Measurements from ENCODE around the gene RCOR3.

The RCOR3 gene

GRCh38 chr1:211267204-211267857, 8.2 kb downstream of the RCOR3 start:
- Histone ChIP-seq H3K9me3 (ENCODE audit: insufficient read depth, low read length, severe bottlenecking) (no peaks in the 10 kb centered on the region), H2AFZ (ENCODE audit: low read depth, low read length) (no peak overlapping the region), H3K4me2 (ENCODE audit: insufficient read depth, low read length) (no peak overlapping the region), H3K27me3 (ENCODE audit: insufficient read depth, low read length, poor library complexity) (no peaks in the 10 kb centered on the region), H3K4me1 (ENCODE audit: insufficient read depth, low read length) (peaks cover 9% of the 10 kb centered on the region; the same call in 1 of the 2 replicates), H3K9ac (ENCODE audit: low read depth, low read length) (no peak overlapping the region), H4K20me1 (ENCODE audit: insufficient read depth, low read length) (0 out of 2 replicates have a peak, but pooled peaks cover 3% of the 10 kb centered on the region), H3K79me2 (ENCODE audit: insufficient read depth, low read length) (peaks cover 45% of the 10 kb centered on the region), H3K27ac (ENCODE audit: low read length) (no peak overlapping the region), H3K36me3 (ENCODE audit: insufficient read depth, low read length) (peaks cover 34% of the 10 kb centered on the region), H3K4me3 (ENCODE audit: low read depth in 1 of 2, low read length in 2 of 2) (no peak overlapping the region)
- TF ChIP-seq CTCF (IDR thresholded peaks at IDR 0.05; ENCODE audit: borderline replicate concordance, extremely low read depth, low read length, poor library complexity, severe bottlenecking) (no peak), EZH2 (IDR thresholded peaks at IDR 0.05; ENCODE audit: borderline replicate concordance, low read depth, low read length, severe bottlenecking) (no peak)
- no peak for DNase-seq
- 0 out of 3 replicates have a peak, but pooled peaks have one; percentile 12 for ATAC-seq (ENCODE audit: insufficient read depth, low read depth)

- H3K27me3 ChIP-seq (ENCODE audit: insufficient read depth, low read length, poor library complexity) = no peaks in the 10 kb centered on the region
- no peak for TF ChIP-seq EZH2 (IDR thresholded peaks at IDR 0.05; ENCODE audit: borderline replicate concordance, low read depth, low read length, severe bottlenecking)
- TF ChIP-seq CTCF (IDR thresholded peaks at IDR 0.05; ENCODE audit: borderline replicate concordance, extremely low read depth, low read length, poor library complexity, severe bottlenecking) = no peak
- H3K36me3 ChIP-seq (ENCODE audit: insufficient read depth, low read length) = peaks cover 71% of the 10 kb centered on the region
- no peak overlapping the region for H3K9ac ChIP-seq (ENCODE audit: low read depth, low read length)
- no peak overlapping the region for H3K27ac ChIP-seq (ENCODE audit: low read length)
- H2AFZ ChIP-seq (ENCODE audit: low read depth, low read length) = no peak overlapping the region
- no peaks in the 10 kb centered on the region for H3K9me3 ChIP-seq (ENCODE audit: insufficient read depth, low read length, severe bottlenecking)
- no peaks in the 10 kb centered on the region for H3K79me2 ChIP-seq (ENCODE audit: insufficient read depth, low read length)
- ATAC-seq (ENCODE audit: insufficient read depth, low read depth) (no peak), DNase-seq (no peak)
- H3K4me2 ChIP-seq (ENCODE audit: insufficient read depth, low read length) = no peak overlapping the region
- no peaks in the 10 kb centered on the region for H4K20me1 ChIP-seq (ENCODE audit: insufficient read depth, low read length)
- H3K4me3 ChIP-seq (ENCODE audit: low read depth in 1 of 2, low read length in 2 of 2) = no peak overlapping the region
- H3K4me1 ChIP-seq (ENCODE audit: insufficient read depth, low read length) = no peaks in the 10 kb centered on the region
Observed at GRCh38 chr1:211279340-211279739, 20.2 kb downstream of the RCOR3 start.

- ATAC-seq (ENCODE audit: insufficient read depth, low read depth) = no peak
- no peak overlapping the region for H3K27ac ChIP-seq (ENCODE audit: low read length)
- peaks cover 74% of the 10 kb centered on the region for H3K36me3 ChIP-seq (ENCODE audit: insufficient read depth, low read length)
Observed at GRCh38 chr1:211280910-211281309, 21.7 kb downstream of the RCOR3 start.

More at GRCh38 chr1:211280910-211281309, 21.7 kb downstream of the RCOR3 start:
- Histone ChIP-seq H3K4me1 (ENCODE audit: insufficient read depth, low read length) (no peaks in the 10 kb centered on the region), H4K20me1 (ENCODE audit: insufficient read depth, low read length) (no peaks in the 10 kb centered on the region), H3K27me3 (ENCODE audit: insufficient read depth, low read length, poor library complexity) (no peaks in the 10 kb centered on the region), H2AFZ (ENCODE audit: low read depth, low read length) (no peak overlapping the region), H3K9ac (ENCODE audit: low read depth, low read length) (no peak overlapping the region), H3K4me2 (ENCODE audit: insufficient read depth, low read length) (no peak overlapping the region), H3K9me3 (ENCODE audit: insufficient read depth, low read length, severe bottlenecking) (no peaks in the 10 kb centered on the region), H3K4me3 (ENCODE audit: low read depth in 1 of 2, low read length in 2 of 2) (no peak overlapping the region), H3K79me2 (ENCODE audit: insufficient read depth, low read length) (no peaks in the 10 kb centered on the region)
- no peak for DNase-seq
- TF ChIP-seq CTCF (IDR thresholded peaks at IDR 0.05; ENCODE audit: borderline replicate concordance, extremely low read depth, low read length, poor library complexity, severe bottlenecking) (no peak), EZH2 (IDR thresholded peaks at IDR 0.05; ENCODE audit: borderline replicate concordance, low read depth, low read length, severe bottlenecking) (no peak)

Measured in DND-41 (cell line).